Cardiac muscle cell (in vitro differentiated cells and primary cell): ENCODE measurements around the gene DNTTIP2. TPM values are rescaled to one million over a fixed set of nuclear protein-coding genes. Genes with fewer than 3 reads are reported as not detected.
A peak's percentile ranks its signal among the peaks of the same experiment; 100 is the strongest.

ENCODE experiments used
- DNase-seq, 2 donors: peaks; one replicate each; pipeline versions ENCODE4 v3.0.0 to v3.0.0-alpha.2; 2010 to 2017; ENCODE audit warnings: low read depth in 1 of 2, low spot score in 1 of 2
- H3K27ac ChIP-seq: fragments of 200-600 bp; sonication (generic); 2 replicates; pipeline ENCODE4 v1.5.1; 2016
- H3K27me3 ChIP-seq: fragments of 200-600 bp; sonication (generic); 2 replicates; pipeline ENCODE4 v1.6.0; 2016; ENCODE audit warnings: control low read depth
- H3K36me3 ChIP-seq: fragments of 200-600 bp; sonication (generic); 2 replicates; pipeline ENCODE4 v1.5.1; 2016; ENCODE audit warnings: control low read depth
- H3K4me1 ChIP-seq: fragments of 200-600 bp; sonication (generic); 2 replicates; pipeline ENCODE4 v1.8.1; 2017; ENCODE audit warnings: low read depth, mild to moderate bottlenecking, mixed run types
- H3K4me3 ChIP-seq: fragments of 200-600 bp; sonication (generic); 2 replicates; pipeline ENCODE4 v1.5.1; 2016; ENCODE audit warnings: mild to moderate bottlenecking
- H3K9me3 ChIP-seq: fragments of 200-600 bp; sonication (generic); 2 replicates; pipeline ENCODE4 v1.5.1; 2017; ENCODE audit warnings: low read depth, mild to moderate bottlenecking, control low read depth
- CTCF ChIP-seq: IDR thresholded peaks from 2 replicates; pipeline ENCODE4 v1.5.1; 2012; ENCODE audit warnings: low read depth, mild to moderate bottlenecking, low read length
- polyA plus RNA-seq: library from polyadenylated mRNA; unstranded; fragments of >200 nt; fragmentation: Nextera tagmentation; extraction: Ambion mirVana; gene quantifications from 2 replicates; pipeline ENCODE4 v1.2.1, GENCODE V29; 2016
- total RNA-seq: library from RNA; depleted of rRNA; stranded (reverse); fragments of >200 nt; gene quantifications from 2 replicates; pipeline ENCODE4 v1.2.3, GENCODE V29; 2016

DNTTIP2 gene
- total and polyA plus RNA-seq, 2 experiments from 2014 or later = 13.9 to 38.5 TPM

- no peak overlapping the region for H3K4me3 ChIP-seq
- no peaks in the 10 kb centered on the region for H3K9me3 ChIP-seq
- no peaks in the 10 kb centered on the region for H3K27me3 ChIP-seq
- DNase-seq = peak in 1 of 2 donors; percentile 14
- no peak for TF ChIP-seq CTCF
- no peak overlapping the region for H3K27ac ChIP-seq
- H3K36me3 ChIP-seq = peaks cover 6% of the 10 kb centered on the region
- H3K4me1 ChIP-seq = peaks cover 4% of the 10 kb centered on the region
Observed at GRCh38 chr1:93888900-93889299, 9.9 kb upstream of the DNTTIP2 start.

- Histone ChIP-seq H3K4me3 (no peak overlapping the region), H3K9me3 (no peaks in the 10 kb centered on the region), H3K27me3 (no peaks in the 10 kb centered on the region), H3K27ac (no peak overlapping the region), H3K36me3 (no peaks in the 10 kb centered on the region), H3K4me1 (peaks cover 4% of the 10 kb centered on the region)
- no peak for DNase-seq
- TF ChIP-seq CTCF = no peak
Observed at GRCh38 chr1:93882269-93882668, 3.3 kb upstream of the DNTTIP2 start.

GRCh38 chr1:93880731-93881130, 1.7 kb upstream of the DNTTIP2 start:
- TF ChIP-seq CTCF = no peak
- Histone ChIP-seq H3K27me3 (no peaks in the 10 kb centered on the region), H3K4me3 (no peak overlapping the region), H3K4me1 (peaks cover 4% of the 10 kb centered on the region), H3K9me3 (no peaks in the 10 kb centered on the region), H3K27ac (no peak overlapping the region), H3K36me3 (peaks cover 12% of the 10 kb centered on the region)
- DNase-seq = no peak

- no peak for TF ChIP-seq CTCF
- peaks cover 32% of the 10 kb centered on the region for H3K36me3 ChIP-seq
- peak overlapping the region; percentile 94 for H3K4me3 ChIP-seq
- DNase-seq = peak; percentile 18 to 25
- H3K9me3 ChIP-seq = no peaks in the 10 kb centered on the region
- H3K27ac ChIP-seq = peak overlapping the region; percentile 98
- H3K27me3 ChIP-seq = no peaks in the 10 kb centered on the region
- H3K4me1 ChIP-seq = peaks cover 4% of the 10 kb centered on the region
Observed at GRCh38 chr1:93878501-93878888, 511 bp downstream of the DNTTIP2 start.

GRCh38 chr1:93877529-93877928, 1.5 kb downstream of the DNTTIP2 start:
- DNase-seq = no peak
- TF ChIP-seq CTCF = no peak
- Histone ChIP-seq H3K4me1 (peaks cover 4% of the 10 kb centered on the region), H3K27ac (no peak overlapping the region), H3K4me3 (no peak overlapping the region), H3K36me3 (peaks cover 37% of the 10 kb centered on the region), H3K27me3 (no peaks in the 10 kb centered on the region), H3K9me3 (no peaks in the 10 kb centered on the region)

GRCh38 chr1:93876244-93876643, 2.8 kb downstream of the DNTTIP2 start:
- Histone ChIP-seq H3K9me3 (no peaks in the 10 kb centered on the region), H3K27me3 (no peaks in the 10 kb centered on the region), H3K4me3 (no peak overlapping the region), H3K27ac (no peak overlapping the region), H3K36me3 (peaks cover 50% of the 10 kb centered on the region), H3K4me1 (peaks cover 4% of the 10 kb centered on the region)
- TF ChIP-seq CTCF = no peak
- no peak for DNase-seq
